T-cell (primary cell): ENCODE results near the gene USP48. TPM values are rescaled to one million over a fixed set of nuclear protein-coding genes. Genes with fewer than 3 reads are reported as not detected.

Source experiments
- ATAC-seq, 4 experiments: fragments of 200-7000 bp in 3 of 4; fragments of 150-1000 bp in 1 of 4; cut with Tn5 transposase; replicated peaks in 1 of 4; 1 replicate in 3 of 4; 2 replicates in 1 of 4; pipeline ENCODE4 v1.10.0; 2021; ENCODE audit warnings: moderate library complexity in 3 of 4, mild to moderate bottlenecking in 2 of 4, moderate number of reproducible peaks in 1 of 4
- CTCF ChIA-PET, 2 donors: fragments of 300-600 bp; sonication (Branson Sonifier 250); formaldehyde crosslinking; loops; one replicate each; lab custom pipeline; 2022; ENCODE audit warnings: antibody characterized with exemption in 2 of 2; lab: Charles Lee
- POLR2A ChIA-PET, 2 donors: fragments of 300-600 bp; sonication (Branson Sonifier 250); formaldehyde crosslinking; loops; one replicate each; lab custom pipeline; 2022; ENCODE audit warnings: antibody characterized with exemption in 2 of 2; lab: Charles Lee
- DNase-seq, 35 experiments: peaks; one replicate each; pipeline versions ENCODE4 v3.0.0 to v3.0.0-alpha.2; 2013 to 2023
- H3K27ac ChIP-seq: one replicate; pipeline ENCODE4 v1.5.1; 2013; ENCODE audit warnings: low read length
- H3K27me3 ChIP-seq, 2 experiments: replicated peaks in 1 of 2; 1 replicate in 1 of 2; 2 replicates in 1 of 2; pipeline versions ENCODE4 v1.6.1 to v1.7.0; 2013; ENCODE audit warnings: low read length in 1 of 2, mixed read lengths in 1 of 2; ENCODE audit not compliant: control insufficient read depth in 2 of 2, insufficient read depth in 2 of 2; ENCODE audit errors: extremely low read depth in 1 of 2
- H3K36me3 ChIP-seq, 2 donors: 1 replicate in 1 of 2; 2 replicates in 1 of 2; pipeline versions ENCODE4 v1.6.1 to v1.7.0; 2013; ENCODE audit warnings: low read length in 1 of 2; ENCODE audit not compliant: control insufficient read depth in 2 of 2, insufficient read depth in 1 of 2; ENCODE audit errors: extremely low read depth in 1 of 2
- H3K4me1 ChIP-seq, 2 experiments: 1 replicate in 1 of 2; 2 replicates in 1 of 2; pipeline versions ENCODE4 v1.6.1 to v1.7.0; 2013; ENCODE audit warnings: low read length in 2 of 2, mixed read lengths in 1 of 2; ENCODE audit not compliant: insufficient read depth in 2 of 2, control insufficient read depth in 1 of 2; ENCODE audit errors: extremely low read depth in 1 of 2
- H3K4me3 ChIP-seq, 2 donors: 1 replicate in 1 of 2; 2 replicates in 1 of 2; pipeline versions ENCODE4 v1.5.1 to v1.7.0; 2013; ENCODE audit warnings: mild to moderate bottlenecking in 2 of 2, low read length in 1 of 2, moderate library complexity in 1 of 2; ENCODE audit not compliant: control insufficient read depth in 1 of 2; ENCODE audit errors: extremely low read depth in 1 of 2
- H3K9me3 ChIP-seq: 2 replicates; pipeline ENCODE4 v1.7.0; 2013
- H3K27ac Mint-ChIP-seq, 2 donors: one replicate each; pipeline ENCODE4 v1.8.0; 2020 to 2021; ENCODE audit warnings: mild to moderate bottlenecking in 2 of 2, mixed read lengths in 2 of 2
- H3K27me3 Mint-ChIP-seq, 2 donors: one replicate each; pipeline ENCODE4 v1.8.0; 2021 to 2022; ENCODE audit warnings: mixed read lengths in 2 of 2
- H3K36me3 Mint-ChIP-seq: one replicate; pipeline ENCODE4 v1.8.0; 2021; ENCODE audit warnings: mixed read lengths
- H3K4me1 Mint-ChIP-seq, 3 donors: one replicate each; pipeline ENCODE4 v1.8.0; 2020 to 2022; ENCODE audit warnings: mixed read lengths in 3 of 3, mild to moderate bottlenecking in 1 of 3
- H3K4me3 Mint-ChIP-seq, 3 donors: one replicate each; pipeline ENCODE4 v1.8.0; 2020 to 2022; ENCODE audit warnings: mild to moderate bottlenecking in 3 of 3, mixed read lengths in 3 of 3, moderate library complexity in 3 of 3
- H3K9me3 Mint-ChIP-seq, 3 donors: one replicate each; pipeline ENCODE4 v1.8.0; 2020 to 2022; ENCODE audit warnings: mixed read lengths in 3 of 3
- WGBS: methylation state at CpG from one replicate; pipeline ENCODE4 v1.1.5; 2013; ENCODE audit warnings: missing lambda C conversion rate; ENCODE audit not compliant: insufficient coverage; 5-methylcytosine and 5-hydroxymethylcytosine counted together
- total RNA-seq, 35 experiments: library from RNA in 6 of 35; stranded (reverse) in 6 of 35; fragments of 120-200 nt in 1 of 35; gene quantifications; one replicate each; pipeline versions ENCODE4 v1.2.1 to v1.2.4 and lab custom pipeline; 2013 to 2026

The USP48 gene
- total RNA-seq, 5 donors from 2014 or later (not counting 1 experiment from before 2014, with no cell fraction given): 65.8 to 95.6 (median 77.5) TPM

DNA sequence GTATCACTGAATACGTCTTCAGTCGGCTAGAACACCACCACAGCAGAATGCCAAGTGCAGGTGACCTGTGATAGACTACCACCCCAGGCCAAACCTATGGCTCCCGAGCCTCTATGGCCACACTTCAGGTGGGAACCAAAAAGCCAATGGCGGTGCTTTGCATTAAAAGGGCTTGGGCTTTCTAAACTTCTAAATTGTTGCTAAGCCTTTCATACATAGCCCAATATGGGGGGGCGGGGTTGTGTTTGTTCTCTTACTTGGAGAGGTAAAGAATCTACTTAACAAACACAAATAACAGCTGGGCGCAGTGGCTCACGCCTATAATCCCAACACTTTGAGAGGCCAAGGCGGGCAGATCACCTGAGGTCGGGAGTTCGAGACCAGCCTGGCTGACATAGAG, 19.7 kb downstream of the USP48 start:
- Mint-ChIP-seq H3K4me1 (peaks cover 52 to 69% (median 67%) of the 10 kb centered on the region in 3 donors), H3K36me3 (no peaks in the 10 kb centered on the region), H3K27me3 (no peaks in the 10 kb centered on the region), H3K4me3 (no peak overlapping the region), H3K27ac (no peak overlapping the region), H3K9me3 (no peaks in the 10 kb centered on the region)
- DNase-seq: no peak
- ChIA-PET CTCF (no interaction called here), POLR2A (no interaction called here)
- H3K27me3 ChIP-seq: no peaks in the 10 kb centered on the region
- no peak overlapping the region for H3K27ac ChIP-seq
- H3K9me3 ChIP-seq: no peaks in the 10 kb centered on the region
- H3K4me1 ChIP-seq: peaks cover 0 to 23% of the 10 kb centered on the region in 2 experiments
- 95% methylated on average over 7 of the region's 10 CpGs for WGBS
- no peaks in the 10 kb centered on the region for H3K36me3 ChIP-seq
- ATAC-seq: no peak
- no peak overlapping the region for H3K4me3 ChIP-seq

DNA sequence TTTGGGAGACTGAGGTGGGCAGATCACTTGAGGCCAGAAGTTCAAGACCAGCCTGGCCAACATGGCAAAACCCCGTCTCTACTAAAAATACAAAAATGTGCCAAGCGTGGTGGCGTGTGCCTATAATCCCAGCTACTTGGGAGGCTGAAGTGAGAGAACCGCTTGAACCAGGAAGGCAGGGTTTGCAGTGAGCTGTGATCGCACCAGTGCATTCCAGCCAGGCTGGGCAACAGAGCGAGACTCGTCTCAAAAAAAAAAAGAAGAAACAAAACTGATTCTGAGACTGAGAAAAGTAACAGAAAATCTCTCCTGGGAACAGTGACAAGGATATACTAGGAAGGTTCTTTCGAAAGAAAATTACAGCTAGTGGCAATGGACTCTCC, 20.9 kb downstream of the USP48 start:
- no peak overlapping the region for H3K27ac Mint-ChIP-seq
- CTCF ChIA-PET: no interaction called here
- H3K4me1 Mint-ChIP-seq: peaks cover 60 to 68% (median 68%) of the 10 kb centered on the region in 3 donors
- no peak overlapping the region for H3K27ac ChIP-seq
- H3K36me3 ChIP-seq: no peaks in the 10 kb centered on the region
- peaks cover 0 to 17% of the 10 kb centered on the region in 2 experiments for H3K4me1 ChIP-seq
- no peak overlapping the region for H3K4me3 ChIP-seq
- ATAC-seq (no peak), DNase-seq (no peak)
- H3K4me3 Mint-ChIP-seq: no peak overlapping the region
- no peaks in the 10 kb centered on the region for H3K9me3 Mint-ChIP-seq
- H3K9me3 ChIP-seq: no peaks in the 10 kb centered on the region
- no peaks in the 10 kb centered on the region for H3K27me3 Mint-ChIP-seq
- H3K27me3 ChIP-seq: no peaks in the 10 kb centered on the region
- POLR2A ChIA-PET: no interaction called here
- 93% methylated on average over 8 of the region's 8 CpGs for WGBS
- no peaks in the 10 kb centered on the region for H3K36me3 Mint-ChIP-seq

DNA sequence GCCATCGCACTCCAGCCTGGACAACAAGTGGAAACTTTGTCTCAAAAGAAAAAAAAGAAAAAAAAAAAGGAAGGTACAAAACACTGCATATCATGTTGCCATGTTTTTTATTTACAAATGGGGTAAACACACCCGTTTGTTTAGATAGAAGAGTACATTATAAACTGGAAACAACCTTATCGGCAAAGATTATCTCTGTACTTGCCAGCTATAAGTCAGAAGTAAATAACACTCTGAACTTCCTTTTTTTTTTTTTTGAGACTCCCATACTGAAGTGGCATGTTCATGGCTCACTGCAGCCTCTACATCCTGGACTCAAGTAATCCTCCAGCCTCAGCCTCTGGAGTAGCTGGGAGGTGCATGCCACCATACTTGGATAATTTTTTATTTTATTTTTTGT, 21.9 kb downstream of the USP48 start:
- POLR2A ChIA-PET: no interaction called here
- Mint-ChIP-seq H3K36me3 (no peaks in the 10 kb centered on the region), H3K27ac (no peak overlapping the region), H3K27me3 (no peaks in the 10 kb centered on the region), H3K4me3 (no peak overlapping the region), H3K9me3 (no peaks in the 10 kb centered on the region), H3K4me1 (peaks cover 57 to 64% (median 61%) of the 10 kb centered on the region in 3 donors)
- no CpG with 5 or more reads among the region's 3 CpGs for WGBS
- CTCF ChIA-PET: interaction anchor here in 1 of 2 donors (0.7 kb wide), 1 partner anchor 42 kb away, joined by 3 read pairs; no protein-coding TSS in a partner anchor
- DNase-seq (no peak), ATAC-seq (no peak)
- Histone ChIP-seq H3K27ac (no peak overlapping the region), H3K36me3 (peaks cover 0 to 7% of the 10 kb centered on the region in 2 donors), H3K9me3 (no peaks in the 10 kb centered on the region), H3K4me3 (no peak overlapping the region), H3K4me1 (peaks cover 0 to 16% of the 10 kb centered on the region in 2 experiments), H3K27me3 (no peaks in the 10 kb centered on the region)

DNA sequence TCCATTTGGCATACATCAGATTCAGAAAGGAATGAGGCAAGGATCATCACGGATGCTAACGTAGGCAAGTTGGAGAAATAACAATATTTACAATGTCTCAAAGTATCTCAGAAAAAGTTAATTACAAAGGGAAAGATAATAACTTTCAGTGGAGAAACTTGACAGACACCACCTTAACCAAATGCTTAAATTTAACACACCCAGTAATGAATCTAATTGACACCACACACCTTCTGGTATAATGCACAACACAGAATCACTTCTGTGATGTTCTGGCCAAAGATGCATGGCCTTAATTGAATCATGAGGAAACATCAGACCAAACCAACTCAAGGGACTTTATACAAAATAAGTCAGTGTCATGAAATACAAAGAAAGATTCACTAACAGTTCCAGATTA, 23.1 kb downstream of the USP48 start:
- H3K4me3 Mint-ChIP-seq: no peak overlapping the region
- no peaks in the 10 kb centered on the region for H3K9me3 ChIP-seq
- DNase-seq (no peak), ATAC-seq (no peak)
- no peak overlapping the region for H3K27ac Mint-ChIP-seq
- H3K36me3 ChIP-seq: peaks cover 0 to 19% of the 10 kb centered on the region in 2 donors
- no peak overlapping the region for H3K4me3 ChIP-seq
- WGBS: no CpG with 5 or more reads among the region's 2 CpGs
- no peaks in the 10 kb centered on the region for H3K9me3 Mint-ChIP-seq
- H3K4me1 Mint-ChIP-seq: peaks cover 45 to 51% (median 49%) of the 10 kb centered on the region in 3 donors
- H3K4me1 ChIP-seq: peaks cover 0 to 11% of the 10 kb centered on the region in 2 experiments
- H3K27me3 ChIP-seq: no peaks in the 10 kb centered on the region
- ChIA-PET CTCF (no interaction called here), POLR2A (no interaction called here)
- H3K27me3 Mint-ChIP-seq: no peaks in the 10 kb centered on the region
- H3K27ac ChIP-seq: no peak overlapping the region
- peaks cover 3% of the 10 kb centered on the region for H3K36me3 Mint-ChIP-seq

DNA sequence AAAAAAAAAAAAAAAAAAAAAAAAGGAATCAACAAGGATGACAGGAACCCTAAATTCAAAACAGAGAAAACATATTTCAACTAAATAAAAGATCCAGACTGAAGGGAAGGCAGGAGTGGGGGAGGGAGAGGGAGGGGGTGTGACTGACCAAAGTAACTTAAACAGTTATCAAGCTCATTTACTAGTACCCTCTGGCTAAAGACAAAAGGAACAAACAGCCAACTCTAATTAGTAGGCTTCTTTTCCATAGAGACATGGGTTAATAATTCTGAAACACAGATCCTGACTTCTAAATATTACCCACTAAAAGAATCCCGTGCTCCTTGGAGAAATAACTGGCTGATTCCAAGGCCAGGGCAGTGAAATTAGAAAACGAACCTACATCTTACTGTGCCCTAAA, 23.8 kb downstream of the USP48 start:
- H3K36me3 Mint-ChIP-seq: peaks cover 3% of the 10 kb centered on the region
- no CpG with 5 or more reads among the region's 2 CpGs for WGBS

DNA sequence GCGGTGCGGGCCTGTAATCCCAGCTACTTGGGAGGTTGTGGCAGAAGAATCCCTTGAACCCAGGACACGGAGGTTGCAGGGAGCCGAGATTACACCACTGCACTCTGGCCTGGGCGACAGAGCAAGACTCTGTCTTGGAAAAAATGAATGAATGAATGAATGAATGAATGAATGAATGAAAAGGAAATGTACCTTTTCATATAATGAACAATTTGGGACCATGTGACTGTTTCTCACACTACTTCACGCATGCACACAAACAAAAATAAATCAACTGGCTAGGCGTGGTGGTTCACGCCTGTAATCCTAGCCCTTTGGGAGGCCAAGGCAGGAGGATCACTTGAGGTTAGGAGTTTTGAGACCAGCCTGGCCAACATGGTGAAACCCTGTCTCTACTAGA, 24.3 kb downstream of the USP48 start:
- no peaks in the 10 kb centered on the region for H3K9me3 Mint-ChIP-seq
- Histone ChIP-seq H3K4me3 (no peak overlapping the region), H3K36me3 (peaks cover 0 to 29% of the 10 kb centered on the region in 2 donors), H3K27ac (no peak overlapping the region), H3K9me3 (no peaks in the 10 kb centered on the region), H3K27me3 (no peaks in the 10 kb centered on the region), H3K4me1 (peaks cover 0 to 7% of the 10 kb centered on the region in 2 experiments)
- H3K27ac Mint-ChIP-seq: no peak overlapping the region
- peaks cover 43 to 45% (median 45%) of the 10 kb centered on the region in 3 donors for H3K4me1 Mint-ChIP-seq
- ChIA-PET CTCF (no interaction called here), POLR2A (no interaction called here)
- WGBS: 100% methylated on average over 3 of the region's 8 CpGs
- no peak for DNase-seq
- H3K4me3 Mint-ChIP-seq: no peak overlapping the region
- no peak for ATAC-seq
- H3K27me3 Mint-ChIP-seq: no peaks in the 10 kb centered on the region
- H3K36me3 Mint-ChIP-seq: peaks cover 3% of the 10 kb centered on the region

More for the DNA sequence above, 23.8 kb downstream of the USP48 start:
- DNase-seq (no peak), ATAC-seq (no peak)
- H3K9me3 Mint-ChIP-seq: no peaks in the 10 kb centered on the region
- Histone ChIP-seq H3K36me3 (peaks cover 0 to 25% of the 10 kb centered on the region in 2 donors), H3K4me1 (peaks cover 0 to 7% of the 10 kb centered on the region in 2 experiments), H3K27me3 (no peaks in the 10 kb centered on the region), H3K4me3 (no peak overlapping the region), H3K9me3 (no peaks in the 10 kb centered on the region), H3K27ac (no peak overlapping the region)
- no peaks in the 10 kb centered on the region for H3K27me3 Mint-ChIP-seq
- ChIA-PET CTCF (no interaction called here), POLR2A (no interaction called here)
- H3K4me1 Mint-ChIP-seq: peaks cover 45 to 49% (median 46%) of the 10 kb centered on the region in 3 donors
- H3K4me3 Mint-ChIP-seq: no peak overlapping the region
- no peak overlapping the region for H3K27ac Mint-ChIP-seq
